ENCODE measurements around the gene SUGP1.

SUGP1 gene

GRCh38 chr19:19297759-19298158 is 22.6 kb downstream of the SUGP1 start:
- DNase-seq (ENCODE audit: low spot score) = no peak

GRCh38 chr19:19296953-19297689 is 23.2 kb downstream of the SUGP1 start:
- no peak for DNase-seq (ENCODE audit: low spot score)

- DNase-seq (ENCODE audit: low spot score) = no peak
These were observed 25.4 kb downstream of the SUGP1 start for GRCh38 chr19:19294914-19295313.

GRCh38 chr19:19292607-19293006 is 27.7 kb downstream of the SUGP1 start:
- no peak for DNase-seq (ENCODE audit: low spot score)

GRCh38 chr19:19285686-19286085 is 34.6 kb downstream of the SUGP1 start:
- no peak for DNase-seq (ENCODE audit: low spot score)

- no peak for DNase-seq (ENCODE audit: low spot score)
These were observed 39.7 kb downstream of the SUGP1 start for GRCh38 chr19:19280561-19280960.

- no peak for DNase-seq (ENCODE audit: low spot score)
These were observed 40.5 kb downstream of the SUGP1 start for GRCh38 chr19:19279853-19280252.

- no peak for DNase-seq (ENCODE audit: low spot score)
These were observed 41.2 kb downstream of the SUGP1 start for GRCh38 chr19:19279062-19279612.

GRCh38 chr19:19278315-19278714 is 42.0 kb downstream of the SUGP1 start:
- DNase-seq (ENCODE audit: low spot score) = no peak

GRCh38 chr19:19276851-19277250 is 43.5 kb downstream of the SUGP1 start:
- no peak for DNase-seq (ENCODE audit: low spot score)

- no peak for DNase-seq (ENCODE audit: low spot score)
These were observed 43.9 kb downstream of the SUGP1 start for GRCh38 chr19:19276386-19276785.

- DNase-seq (ENCODE audit: low spot score) = no peak
These were observed 45.4 kb downstream of the SUGP1 start for GRCh38 chr19:19274716-19275565.

GRCh38 chr19:19274146-19274545 is 46.2 kb downstream of the SUGP1 start:
- DNase-seq (ENCODE audit: low spot score) = no peak

- no peak for DNase-seq (ENCODE audit: low spot score)
These were observed 48.3 kb downstream of the SUGP1 start for GRCh38 chr19:19271828-19272599.

GRCh38 chr19:19270749-19271571 is 49.3 kb downstream of the SUGP1 start:
- DNase-seq (ENCODE audit: low spot score) = no peak

GRCh38 chr19:19269952-19270694 is 50.2 kb downstream of the SUGP1 start:
- no peak for DNase-seq (ENCODE audit: low spot score)

- DNase-seq (ENCODE audit: low spot score) = no peak
These were observed 51.6 kb downstream of the SUGP1 start for GRCh38 chr19:19268453-19269385.

- no peak for DNase-seq (ENCODE audit: low spot score)
These were observed 53.0 kb downstream of the SUGP1 start for GRCh38 chr19:19267305-19267704.

GRCh38 chr19:19263886-19264487 is 56.3 kb downstream of the SUGP1 start:
- DNase-seq (ENCODE audit: low spot score) = no peak

Measured in RKO (cell line).